ENCODE measurements around the gene POLR2L.

DNA sequence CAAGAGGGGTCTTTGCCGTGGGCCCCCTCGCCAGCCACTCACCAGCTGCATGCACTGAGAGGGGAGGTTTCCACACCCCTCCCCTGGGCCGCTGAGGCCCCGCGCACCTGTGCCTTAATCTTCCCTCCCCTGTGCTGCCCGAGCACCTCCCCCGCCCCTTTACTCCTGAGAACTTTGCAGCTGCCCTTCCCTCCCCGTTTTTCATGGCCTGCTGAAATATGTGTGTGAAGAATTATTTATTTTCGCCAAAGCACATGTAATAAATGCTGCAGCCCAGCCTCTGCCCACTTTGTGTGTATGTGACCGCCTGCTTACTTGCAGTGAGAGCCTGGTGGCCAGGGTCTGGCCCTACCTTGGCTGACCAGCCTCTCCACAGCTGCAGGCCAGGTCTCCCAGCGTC, 17.4 kb downstream of the POLR2L start:
- TF ChIP-seq POLR2A (IDR thresholded peaks at IDR 0.05): no peak
- TF ChIP-seq CTCF (IDR thresholded peaks at IDR 0.05): no peak

Measured in adrenal gland (tissue), 5 donors.